Measurements from ENCODE around the gene LRP1B.

Gene LRP1B

DNA sequence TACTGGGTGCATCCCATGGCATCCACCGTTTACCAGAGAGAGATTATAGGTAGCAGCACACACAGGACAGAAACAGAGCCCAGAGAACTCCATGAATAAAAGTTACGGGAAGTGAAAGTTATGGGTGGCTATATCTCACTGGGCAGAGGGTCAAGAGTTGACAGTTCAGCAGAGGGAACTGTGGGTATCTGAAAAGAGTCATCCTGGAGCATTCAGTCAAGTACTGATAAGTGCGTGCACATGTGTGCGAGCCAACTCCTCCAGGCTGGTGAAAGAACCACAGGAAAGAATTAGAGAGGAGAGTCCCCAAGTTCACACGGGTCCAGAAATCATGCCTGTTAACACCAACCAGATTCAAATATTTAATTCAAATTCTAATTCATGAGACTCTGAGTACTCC, 1588.2 kb downstream of the LRP1B start:
- TF ChIP-seq ZNF565 (CRISPR knock-in tag; conservative IDR thresholded peaks at IDR 0.05; ENCODE audit: low read depth) (no peak), RARB (CRISPR knock-in tag; IDR thresholded peaks at IDR 0.05) (no peak), ARNTL (CRISPR knock-in tag; IDR thresholded peaks at IDR 0.05; ENCODE audit: borderline replicate concordance, low read depth) (no peak), ZFP30 (CRISPR knock-in tag; IDR thresholded peaks at IDR 0.05) (no peak), CSRNP3 (CRISPR knock-in tag; IDR thresholded peaks at IDR 0.05) (no peak), ZC3H10 (CRISPR knock-in tag; IDR thresholded peaks at IDR 0.05) (no peak), ZNF70 (CRISPR knock-in tag; IDR thresholded peaks at IDR 0.05) (no peak), BACH2 (CRISPR knock-in tag; IDR thresholded peaks at IDR 0.05; ENCODE audit: borderline replicate concordance) (no peak)
- TF ChIP-seq, protein P1, sequence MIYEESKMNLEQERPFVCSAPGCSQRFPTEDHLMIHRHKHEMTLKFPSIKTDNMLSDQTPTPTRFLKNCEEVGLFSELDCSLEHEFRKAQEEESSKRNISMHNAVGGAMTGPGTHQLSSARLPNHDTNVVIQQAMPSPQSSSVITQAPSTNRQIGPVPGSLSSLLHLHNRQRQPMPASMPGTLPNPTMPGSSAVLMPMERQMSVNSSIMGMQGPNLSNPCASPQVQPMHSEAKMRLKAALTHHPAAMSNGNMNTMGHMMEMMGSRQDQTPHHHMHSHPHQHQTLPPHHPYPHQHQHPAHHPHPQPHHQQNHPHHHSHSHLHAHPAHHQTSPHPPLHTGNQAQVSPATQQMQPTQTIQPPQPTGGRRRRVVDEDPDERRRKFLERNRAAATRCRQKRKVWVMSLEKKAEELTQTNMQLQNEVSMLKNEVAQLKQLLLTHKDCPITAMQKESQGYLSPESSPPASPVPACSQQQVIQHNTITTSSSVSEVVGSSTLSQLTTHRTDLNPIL (CRISPR knock-in tag; IDR thresholded peaks at IDR 0.05; ENCODE audit: low read depth): no peak
- TF ChIP-seq, protein P2, sequence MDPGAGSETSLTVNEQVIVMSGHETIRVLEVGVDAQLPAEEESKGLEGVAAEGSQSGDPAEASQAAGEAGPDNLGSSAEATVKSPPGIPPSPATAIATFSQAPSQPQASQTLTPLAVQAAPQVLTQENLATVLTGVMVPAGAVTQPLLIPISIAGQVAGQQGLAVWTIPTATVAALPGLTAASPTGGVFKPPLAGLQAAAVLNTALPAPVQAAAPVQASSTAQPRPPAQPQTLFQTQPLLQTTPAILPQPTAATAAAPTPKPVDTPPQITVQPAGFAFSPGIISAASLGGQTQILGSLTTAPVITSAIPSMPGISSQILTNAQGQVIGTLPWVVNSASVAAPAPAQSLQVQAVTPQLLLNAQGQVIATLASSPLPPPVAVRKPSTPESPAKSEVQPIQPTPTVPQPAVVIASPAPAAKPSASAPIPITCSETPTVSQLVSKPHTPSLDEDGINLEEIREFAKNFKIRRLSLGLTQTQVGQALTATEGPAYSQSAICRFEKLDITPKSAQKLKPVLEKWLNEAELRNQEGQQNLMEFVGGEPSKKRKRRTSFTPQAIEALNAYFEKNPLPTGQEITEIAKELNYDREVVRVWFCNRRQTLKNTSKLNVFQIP (CRISPR knock-in tag; IDR thresholded peaks at IDR 0.05; ENCODE audit: borderline replicate concordance, low read depth): no peak
- no peak for ATAC-seq

- no peak for TF ChIP-seq ZFP3 (CRISPR knock-in tag; IDR thresholded peaks at IDR 0.05)
- no peak for TF ChIP-seq ARNTL (CRISPR knock-in tag; IDR thresholded peaks at IDR 0.05; ENCODE audit: borderline replicate concordance, low read depth)
- no peak for TF ChIP-seq CSRNP3 (CRISPR knock-in tag; IDR thresholded peaks at IDR 0.05)
- TF ChIP-seq, protein P1 (CRISPR knock-in tag; IDR thresholded peaks at IDR 0.05; ENCODE audit: low read depth): no peak
- no peak for TF ChIP-seq PPARA (CRISPR knock-in tag; IDR thresholded peaks at IDR 0.05; ENCODE audit: borderline replicate concordance)
- TF ChIP-seq, protein P2 (CRISPR knock-in tag; IDR thresholded peaks at IDR 0.05; ENCODE audit: borderline replicate concordance, low read depth): no peak
- no peak for TF ChIP-seq ZNF70 (CRISPR knock-in tag; IDR thresholded peaks at IDR 0.05)
- TF ChIP-seq ZNF565 (CRISPR knock-in tag; conservative IDR thresholded peaks at IDR 0.05; ENCODE audit: low read depth): no peak
- TF ChIP-seq BACH2 (CRISPR knock-in tag; IDR thresholded peaks at IDR 0.05; ENCODE audit: borderline replicate concordance): no peak
- TF ChIP-seq OSR1 (CRISPR knock-in tag; IDR thresholded peaks at IDR 0.05): no peak
- TF ChIP-seq TSHZ2 (CRISPR knock-in tag; IDR thresholded peaks at IDR 0.05): no peak
- TF ChIP-seq ZFP30 (CRISPR knock-in tag; IDR thresholded peaks at IDR 0.05): no peak
- no peak for TF ChIP-seq SNAI2 (CRISPR knock-in tag; IDR thresholded peaks at IDR 0.05)
- no peak for TF ChIP-seq ISL1 (CRISPR knock-in tag; IDR thresholded peaks at IDR 0.05)
- TF ChIP-seq TCF4 (CRISPR knock-in tag; IDR thresholded peaks at IDR 0.05; ENCODE audit: borderline replicate concordance): no peak
- TF ChIP-seq CSDC2 (CRISPR knock-in tag; IDR thresholded peaks at IDR 0.05): no peak
- no peak for TF ChIP-seq ZC3H10 (CRISPR knock-in tag; IDR thresholded peaks at IDR 0.05)
- TF ChIP-seq RARB (CRISPR knock-in tag; IDR thresholded peaks at IDR 0.05): no peak
- TF ChIP-seq TOX (CRISPR knock-in tag; IDR thresholded peaks at IDR 0.05; ENCODE audit: borderline replicate concordance): no peak
- no peak for ATAC-seq
These were observed 1591.5 kb downstream of the LRP1B start for GRCh38 chr2:140539242-140539875.

Measured in SK-N-SH treated with all-trans-retinoic acid at 6 μM for 48 hours (cell line).